Esophagus muscularis mucosa (tissue), 3 donors: ENCODE results near the gene CEMIP2.

ENCODE experiments used
- CTCF ChIP-seq, 3 experiments: fragments of 200-600 bp in 2 of 3; fragments of 450-650 bp in 1 of 3; sonication (generic) in 2 of 3; IDR thresholded peaks; one replicate each; pipeline ENCODE4 v1.5.1; 2017 to 2019; ENCODE audit warnings: antibody characterized with exemption in 3 of 3, mild to moderate bottlenecking in 2 of 3, moderate library complexity in 1 of 3
- POLR2A ChIP-seq: fragments of 450-650 bp; IDR thresholded peaks from one replicate; pipeline ENCODE4 v1.6.1; 2017; ENCODE audit warnings: antibody characterized with exemption, moderate library complexity, mild to moderate bottlenecking, low read depth
- POLR2AphosphoS5 ChIP-seq, 2 donors: sonication (generic); formaldehyde crosslinking; IDR thresholded peaks; one replicate each; pipeline ENCODE4 v1.6.1; 2017; ENCODE audit warnings: antibody characterized with exemption in 2 of 2

DNA sequence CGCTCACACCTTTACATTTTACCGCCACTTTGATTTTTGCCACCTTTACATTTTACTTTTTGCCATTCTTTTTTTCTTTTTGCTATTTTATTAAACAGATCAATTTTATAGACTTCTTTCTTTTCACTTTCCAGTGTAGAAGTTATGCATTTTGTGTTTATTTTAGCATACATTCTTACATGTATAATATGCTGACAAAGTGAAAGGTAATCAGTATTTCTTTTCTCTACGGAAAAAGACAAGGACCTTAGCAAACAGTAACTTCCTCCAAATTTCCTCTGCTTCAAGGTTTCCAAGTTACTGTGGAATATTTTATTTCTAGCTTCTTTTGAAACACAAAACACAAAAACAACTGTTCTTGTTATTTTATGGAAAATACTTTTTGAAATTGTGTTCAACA is 97.0 kb downstream of the CEMIP2 start:
- TF ChIP-seq POLR2A, result no peak
- no peak for TF ChIP-seq CTCF (IDR thresholded peaks at IDR 0.05)
- TF ChIP-seq POLR2AphosphoS5 (IDR thresholded peaks at IDR 0.05), result no peak
